GM19099 (cell line): ENCODE data around the gene PES1.

Experiments
- POLR2A ChIP-seq: IDR thresholded peaks from 3 replicates; pipeline ENCODE4 v1.6.1; 2011; ENCODE audit warnings: low read depth; ENCODE audit not compliant: insufficient read length; ENCODE audit errors: extremely low read depth

The PES1 gene

DNA sequence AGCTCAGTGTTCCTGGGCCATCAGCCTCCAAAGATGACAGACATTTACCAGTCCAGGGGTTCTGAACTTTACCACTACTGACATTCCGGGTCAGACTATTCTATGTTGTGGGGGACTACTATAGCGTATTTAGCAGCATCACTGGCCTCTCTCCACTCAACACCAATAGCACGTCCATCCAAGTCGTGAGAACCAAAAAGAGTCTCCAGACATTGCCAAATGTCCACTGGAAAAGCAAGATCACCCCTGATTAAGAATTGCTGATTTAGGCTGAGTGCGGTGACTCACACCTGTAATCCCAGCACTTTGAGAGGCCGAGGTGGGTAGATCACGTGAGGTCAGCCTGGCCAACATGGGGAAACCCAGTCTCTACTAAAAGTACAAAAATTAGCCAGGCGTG, 5.3 kb downstream of the PES1 start:
- TF ChIP-seq POLR2A, result no peak

DNA sequence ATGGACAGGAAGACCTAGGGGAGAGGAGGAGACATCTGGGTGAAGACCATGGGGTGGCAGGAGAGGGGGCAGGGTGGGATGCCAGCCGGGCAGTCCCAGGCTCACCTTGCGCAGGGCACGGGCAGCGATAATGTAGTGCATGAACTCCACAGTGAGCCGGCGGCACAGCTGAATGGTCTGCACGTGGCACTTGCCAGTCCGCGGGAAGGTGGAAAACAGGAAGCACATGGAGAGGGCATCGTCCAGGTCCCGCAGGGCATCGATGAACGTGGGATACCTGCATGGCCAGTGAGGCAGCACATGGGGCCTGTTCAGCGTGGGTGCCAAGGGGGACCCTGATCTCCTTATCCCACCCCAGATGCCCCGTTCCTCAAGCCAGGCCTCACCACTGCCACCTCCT, 7.3 kb downstream of the PES1 start:
- no peak for TF ChIP-seq POLR2A

DNA sequence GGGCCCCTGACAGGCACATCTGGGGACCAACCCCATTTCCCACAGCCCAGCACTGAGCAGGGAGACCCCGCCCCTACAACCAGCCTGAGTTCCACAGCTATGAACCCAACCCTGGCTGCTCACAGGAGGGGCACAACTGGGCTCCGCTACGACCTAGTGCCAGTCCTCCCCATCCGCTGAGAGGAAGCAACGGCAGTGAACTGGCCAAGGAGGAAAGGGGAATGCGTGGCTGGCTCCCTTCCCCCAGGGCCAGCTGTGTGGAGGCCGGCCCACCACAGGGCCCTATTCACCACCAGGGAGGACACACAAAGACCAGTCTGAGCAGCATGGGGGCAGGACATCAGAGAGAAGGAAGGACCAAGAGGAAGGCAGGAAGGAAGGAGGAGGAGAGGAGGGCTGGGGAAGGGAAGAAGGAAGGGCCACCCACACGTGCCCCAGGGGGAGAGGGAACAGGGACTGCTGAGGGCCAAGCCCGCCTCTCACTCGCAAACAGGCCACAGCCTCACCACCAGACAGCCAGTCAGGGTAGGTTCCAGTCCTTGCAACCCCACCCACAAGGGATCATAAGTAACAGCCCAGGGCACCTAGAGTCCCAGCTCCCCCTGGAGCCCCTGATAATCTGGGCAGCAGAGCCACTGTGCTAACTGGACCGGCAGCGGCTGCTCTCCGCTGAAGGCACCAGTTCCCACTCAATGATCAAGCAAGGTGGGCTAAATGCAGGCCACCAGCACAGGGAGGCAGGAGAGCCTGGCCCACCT, 8.7 kb downstream of the PES1 start:
- no peak for TF ChIP-seq POLR2A

DNA sequence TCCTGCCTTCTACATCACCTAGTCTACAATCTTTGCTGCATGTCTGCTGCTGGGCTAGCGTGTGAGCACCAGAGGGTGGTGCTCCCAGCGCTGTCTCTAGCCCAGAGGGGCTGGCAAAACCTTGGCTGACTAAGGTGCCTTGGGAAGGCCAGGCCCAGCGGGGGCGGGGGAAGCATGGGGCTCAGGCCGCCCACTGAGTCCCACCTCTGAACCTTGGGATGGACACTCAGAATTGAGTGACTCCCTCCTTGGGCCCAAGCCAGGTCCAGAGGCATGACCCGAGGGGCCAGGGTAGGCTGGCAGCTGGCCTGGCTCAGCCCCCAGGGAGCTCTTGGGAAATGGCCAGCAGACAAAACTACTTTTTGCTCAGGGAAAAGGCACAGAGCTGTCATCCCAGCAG, 9.7 kb downstream of the PES1 start:
- no peak for TF ChIP-seq POLR2A

DNA sequence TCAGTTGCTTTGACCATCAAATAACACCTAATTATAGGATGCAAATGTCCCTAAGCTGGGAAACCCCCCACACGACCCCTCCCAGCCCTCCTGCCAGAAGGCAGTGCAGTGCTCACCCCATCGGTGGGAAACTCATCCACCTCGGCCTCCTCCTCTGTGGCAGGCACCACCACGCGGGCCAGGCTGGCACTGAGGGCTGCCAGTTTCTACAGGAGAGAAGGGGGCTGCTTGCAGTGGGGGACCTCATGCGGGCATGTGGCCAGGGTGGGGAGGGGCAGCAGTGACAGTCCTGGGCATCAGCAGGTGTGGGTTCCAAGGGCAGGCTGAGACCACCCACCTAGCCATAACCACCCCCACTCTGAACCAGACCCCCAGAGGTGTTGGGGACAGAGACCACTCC, 10.8 kb downstream of the PES1 start:
- TF ChIP-seq POLR2A, result no peak

DNA sequence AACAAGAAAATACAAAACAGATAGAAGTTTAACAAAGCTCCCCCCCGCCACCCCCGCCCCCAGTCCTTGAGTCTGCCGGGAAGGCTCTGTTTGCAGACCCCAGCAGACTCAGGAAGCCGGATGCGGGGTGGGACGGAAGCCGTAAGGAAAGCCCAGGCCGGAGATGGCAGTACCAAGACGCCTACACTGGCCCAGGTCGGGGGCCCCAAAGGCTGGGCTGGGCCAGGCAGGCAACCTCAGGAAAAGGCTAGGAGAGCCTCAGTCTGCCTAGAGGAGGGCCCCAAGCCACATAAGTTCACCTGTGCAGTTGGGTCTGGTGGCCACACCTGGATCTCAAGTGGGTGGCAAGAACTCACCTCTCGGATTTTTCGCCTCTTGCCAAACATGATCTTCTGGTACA, 13.2 kb downstream of the PES1 start:
- TF ChIP-seq POLR2A, result no peak

DNA sequence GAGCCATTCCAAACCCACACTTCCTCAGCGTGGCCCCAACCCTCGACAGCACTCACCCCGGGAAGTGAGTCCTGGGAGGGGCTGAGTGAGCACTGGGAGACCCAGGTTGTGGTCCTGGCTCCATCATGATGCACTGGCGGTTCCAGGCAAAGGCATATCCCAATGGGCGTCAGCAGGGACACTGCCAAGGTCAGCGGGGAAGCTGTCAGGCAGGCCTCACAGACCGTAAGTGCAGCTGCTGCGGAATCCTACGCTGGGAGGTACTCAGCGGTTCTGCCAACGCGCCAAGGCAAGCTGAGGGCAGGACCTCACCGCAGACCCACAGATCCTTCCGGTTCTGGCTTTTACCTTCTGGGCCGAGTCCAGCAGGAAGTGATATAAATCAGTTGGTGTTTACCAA, 15.9 kb downstream of the PES1 start:
- TF ChIP-seq POLR2A, result no peak

DNA sequence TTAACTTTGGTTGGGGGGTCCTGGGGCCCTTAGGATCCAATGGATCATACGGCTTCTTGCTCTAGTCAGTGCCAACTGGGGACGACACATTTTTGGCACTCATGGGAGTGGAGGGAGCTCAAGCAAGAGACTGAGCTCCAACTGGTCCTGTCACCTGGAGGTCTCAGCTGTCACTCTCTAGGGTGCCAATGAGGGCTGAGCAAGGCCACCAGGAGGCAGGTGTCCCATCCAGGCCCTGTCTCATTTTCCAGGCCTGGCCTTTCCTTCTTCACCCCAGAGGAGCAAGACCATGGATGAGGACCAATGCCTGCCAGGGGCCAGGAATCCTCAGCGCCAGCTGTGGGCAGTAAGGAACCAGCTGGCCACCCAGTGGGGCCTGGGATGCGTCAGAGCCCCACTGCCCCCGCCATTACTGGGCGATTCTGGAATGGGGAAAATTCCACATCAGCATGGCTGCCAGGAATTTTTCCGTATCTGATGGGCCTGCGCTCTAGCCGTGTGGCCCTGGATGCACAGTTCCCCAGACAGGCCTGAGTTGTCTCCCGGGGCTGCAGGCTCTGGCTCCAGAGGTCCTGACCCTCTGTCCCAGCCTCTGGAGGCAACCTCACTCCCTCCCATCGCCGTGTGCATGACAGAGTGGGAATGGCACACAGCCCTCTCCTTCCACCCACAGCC, 16.6 kb downstream of the PES1 start:
- no peak for TF ChIP-seq POLR2A

DNA sequence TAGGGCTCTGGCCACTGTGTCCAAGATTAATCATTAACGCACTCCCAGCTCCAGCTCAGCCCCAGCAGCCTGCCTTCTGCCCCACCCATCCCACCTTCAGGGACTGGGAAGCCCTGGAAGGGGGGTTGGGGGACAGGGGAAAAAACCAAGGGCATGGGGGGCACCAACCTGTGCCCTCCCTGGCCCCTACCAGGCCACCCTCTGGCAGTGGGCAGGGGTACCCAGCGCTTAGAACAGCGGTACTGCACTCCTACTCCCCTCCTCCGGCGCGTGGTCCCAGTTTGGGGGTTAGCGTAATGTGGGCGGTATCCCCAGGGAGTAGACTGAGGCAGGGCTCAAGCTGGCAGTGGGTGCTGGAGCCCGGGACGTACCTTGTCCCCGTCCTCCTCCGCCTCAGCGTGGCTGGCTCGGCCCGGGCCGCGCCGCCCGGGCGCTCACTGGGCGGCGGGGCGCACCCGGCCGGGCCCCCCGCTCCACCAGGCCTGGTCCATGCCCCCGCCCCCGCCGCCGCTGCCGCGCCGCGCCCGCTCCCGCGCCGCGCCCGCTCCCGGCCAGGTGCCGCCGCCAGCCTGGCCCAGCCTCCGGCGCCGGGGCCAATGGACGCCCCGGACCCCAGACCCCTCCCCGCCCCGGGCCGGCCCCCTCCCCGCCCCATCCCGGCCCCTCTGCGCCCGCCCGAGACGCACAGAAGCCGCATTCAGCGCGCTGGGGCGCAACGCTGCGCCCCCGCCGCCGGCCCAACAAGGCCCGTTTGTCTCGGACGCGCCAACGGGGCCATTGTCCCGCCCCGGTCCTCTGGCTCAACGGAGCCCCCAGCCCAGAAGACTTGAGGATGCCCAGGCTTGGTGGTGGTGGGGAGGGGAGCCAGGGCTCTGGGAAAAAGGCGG, 17.4 kb downstream of the PES1 start, which contains the start of gene GAL3ST1:
Gene GAL3ST1 (minus strand): TSS at position 571 of the 887 bp plus-strand sequence. CDS start 17,273 bp downstream, outside the sequence.
- TF ChIP-seq POLR2A, result no peak

DNA sequence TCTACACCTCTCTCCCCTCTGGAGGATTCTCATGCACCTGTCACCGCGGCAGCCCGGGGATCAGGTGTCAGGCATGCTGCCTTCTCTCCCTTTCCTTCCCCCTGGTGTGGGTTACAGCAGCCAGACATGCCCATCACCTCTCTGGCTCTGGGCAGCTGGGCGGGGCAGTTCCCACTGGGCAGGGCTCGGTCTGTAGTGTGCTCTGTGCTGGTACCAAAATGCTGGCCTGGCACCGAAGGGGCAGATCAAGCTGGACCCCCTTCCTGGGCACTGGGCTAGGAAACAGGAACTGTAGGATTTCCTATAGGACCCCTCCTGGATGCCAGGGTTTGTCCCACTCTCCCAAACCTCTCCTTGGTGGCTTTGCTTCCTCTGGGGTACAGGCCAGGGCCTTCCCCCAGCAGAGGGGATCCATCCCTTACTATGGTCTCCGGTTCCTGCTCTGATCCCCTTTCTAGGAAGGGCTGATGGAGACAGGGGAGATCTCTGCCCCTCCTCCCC, 18.1 kb downstream of the PES1 start:
- TF ChIP-seq POLR2A, result no peak

DNA sequence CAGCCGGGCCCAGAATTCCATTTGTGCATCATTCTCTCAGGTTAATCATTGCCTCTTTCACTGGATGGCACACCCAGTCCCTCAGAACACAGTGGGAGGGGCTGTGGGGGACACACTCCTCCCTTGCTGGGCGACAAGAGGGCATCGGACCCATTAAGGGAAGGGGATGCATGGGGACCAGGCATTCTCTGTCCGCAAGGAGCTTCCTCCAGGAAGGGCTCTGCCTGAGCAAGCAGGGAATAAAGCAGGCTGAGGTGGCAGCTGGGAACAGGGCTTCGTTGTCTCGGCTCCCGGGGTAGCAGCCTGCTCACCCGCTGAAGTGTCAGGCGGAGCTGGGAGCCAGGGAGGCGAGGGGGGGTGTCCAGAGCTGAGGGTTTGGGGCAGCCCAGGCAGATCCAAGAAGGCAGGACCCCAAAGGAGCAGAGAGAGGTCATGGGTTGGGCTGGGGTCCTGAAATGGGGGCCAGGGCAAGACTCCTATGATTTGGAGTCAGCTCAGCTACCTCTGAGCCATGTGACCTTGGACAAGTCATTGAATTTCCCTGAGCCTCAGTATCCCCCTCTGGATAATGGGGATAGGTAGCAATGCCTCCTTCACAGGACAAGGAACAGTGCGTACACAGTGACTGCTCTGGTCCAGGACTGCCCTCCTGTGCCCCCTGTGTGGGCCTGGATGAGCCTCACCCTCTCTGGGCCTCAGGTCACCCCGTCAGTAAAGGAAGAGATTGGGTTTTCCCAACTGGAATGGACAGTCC, 18.7 kb downstream of the PES1 start:
- TF ChIP-seq POLR2A, result no peak

DNA sequence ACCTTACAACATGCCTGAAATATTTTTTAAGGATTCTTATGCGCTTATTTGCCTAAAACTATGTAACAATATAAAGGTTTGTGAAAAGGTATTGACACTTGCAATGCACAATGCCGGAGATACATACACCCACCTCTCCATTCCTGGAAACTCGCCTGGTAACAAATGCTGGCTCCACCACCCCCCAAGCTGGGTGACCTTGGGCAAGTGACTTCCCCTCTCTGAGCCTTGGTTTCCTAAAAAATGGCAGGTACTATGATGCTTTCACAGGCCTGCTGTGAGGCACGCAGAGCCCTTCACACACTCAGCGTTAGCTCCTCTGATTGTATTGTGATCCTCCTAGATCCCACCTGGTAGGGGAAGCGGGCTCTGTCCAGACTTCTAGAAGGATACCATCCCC, 19.5 kb downstream of the PES1 start:
- TF ChIP-seq POLR2A, result no peak

DNA sequence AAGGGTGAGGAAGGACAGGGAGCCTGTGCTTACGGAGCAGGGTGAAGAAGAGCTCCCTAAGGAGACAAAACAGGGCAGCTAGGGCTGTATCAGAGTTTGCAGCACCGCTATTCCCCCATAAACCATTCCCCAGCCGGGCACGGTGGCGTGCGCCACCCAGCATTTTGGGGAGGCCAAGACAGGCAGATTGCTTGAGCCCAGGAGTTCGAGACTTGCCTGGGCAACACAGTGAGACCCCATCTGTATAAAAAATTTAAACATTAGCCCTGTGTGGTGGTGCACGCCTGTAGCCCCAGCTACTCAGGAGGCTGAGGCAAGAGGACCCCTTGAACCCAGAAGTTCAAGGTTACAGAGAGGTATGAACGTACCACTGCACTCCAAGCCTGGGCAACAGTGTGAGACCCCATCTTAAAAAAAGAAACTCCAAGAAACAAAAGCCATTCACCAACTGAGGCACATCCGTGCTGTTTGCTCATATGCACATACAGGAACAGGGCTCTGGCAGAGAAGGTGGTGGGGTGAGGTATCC, 22.0 kb downstream of the PES1 start:
- TF ChIP-seq POLR2A, result no peak

DNA sequence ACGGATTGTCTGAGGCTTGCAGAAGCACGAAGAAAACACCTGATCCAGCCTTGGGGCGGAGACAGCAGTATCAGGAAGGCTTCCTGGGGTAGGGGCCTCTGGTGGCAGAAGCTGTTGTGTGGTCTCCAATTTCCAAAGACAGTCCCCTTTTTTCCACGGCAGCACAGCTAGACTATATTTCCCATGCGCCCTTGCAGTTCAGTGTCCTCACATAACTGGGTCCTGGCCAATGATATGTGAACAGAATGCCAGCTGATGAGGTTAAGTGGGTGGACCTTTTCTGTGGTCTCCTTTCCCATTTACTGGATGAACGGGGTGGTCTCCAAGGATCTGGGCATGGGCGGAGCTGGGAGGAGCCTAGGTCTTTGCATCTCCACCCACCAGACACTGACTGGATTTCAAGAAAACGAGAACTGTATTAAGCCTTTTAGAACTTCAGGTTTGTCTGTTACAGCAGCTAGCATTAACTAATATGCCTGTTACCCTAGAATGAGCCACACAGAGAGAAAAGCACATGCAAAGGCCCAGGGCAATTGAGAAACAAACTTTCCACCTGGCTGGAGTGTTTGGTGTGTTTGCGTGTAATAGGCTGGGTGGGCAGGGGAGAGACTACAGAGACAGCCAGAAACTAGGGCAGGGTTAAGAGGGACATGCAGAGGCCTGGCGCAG, 23.4 kb downstream of the PES1 start:
- no peak for TF ChIP-seq POLR2A

DNA sequence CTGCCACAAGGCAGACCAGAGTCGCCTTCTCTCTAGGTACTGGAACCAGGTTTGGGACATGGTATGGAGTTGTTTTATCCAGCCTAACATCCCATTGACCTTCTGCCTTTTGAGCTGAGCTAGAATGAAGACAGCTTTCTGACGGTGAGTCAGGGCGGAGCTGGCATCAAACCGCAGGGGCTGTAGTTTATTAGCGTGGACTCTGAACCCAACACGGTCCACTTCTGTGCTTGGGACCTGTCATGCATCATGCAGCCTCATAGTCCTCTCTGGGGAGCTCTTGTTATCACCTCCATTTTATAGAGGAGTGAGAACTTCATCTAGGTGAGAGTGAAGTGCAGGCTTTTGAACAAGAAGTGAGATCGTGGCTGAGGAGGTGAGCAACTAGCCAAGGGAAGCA, 25.6 kb downstream of the PES1 start:
- no peak for TF ChIP-seq POLR2A

DNA sequence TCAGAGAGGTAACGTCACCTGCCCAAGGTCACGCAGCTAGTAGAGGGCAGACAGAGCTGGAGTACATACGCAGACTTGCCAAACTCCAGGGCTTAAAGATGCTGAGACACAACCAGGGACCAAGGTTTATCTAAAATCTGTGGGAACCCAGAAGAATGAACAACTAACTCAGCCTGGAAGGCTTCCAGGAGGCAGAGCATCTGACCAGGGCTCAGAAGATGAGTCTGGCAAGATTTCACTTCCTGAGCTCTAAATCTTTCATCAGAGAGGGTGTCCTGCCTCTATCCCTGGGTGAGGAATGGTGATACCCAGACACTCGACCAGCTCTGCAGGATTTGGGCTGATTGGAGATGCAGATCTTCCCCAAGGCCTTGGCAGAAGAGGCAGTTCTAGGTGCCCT, 26.4 kb downstream of the PES1 start:
- TF ChIP-seq POLR2A, result no peak
